Pancreas (tissue), 10 donors: ENCODE data around the gene LRIG1. TPM values are rescaled to one million over a fixed set of nuclear protein-coding genes. Genes with fewer than 3 reads are reported as not detected.

Experiments used
- ATAC-seq, 4 donors: fragments of 200-7000 bp; cut with Tn5 transposase; one replicate each; pipeline versions ENCODE4 v1.8.0 to v1.9.1; 2020; ENCODE audit warnings: mild to moderate bottlenecking in 4 of 4, moderate library complexity in 4 of 4
- DNase-seq, 6 donors: peaks; one replicate each; pipeline ENCODE4 v3.0.0-alpha.2; 2020
- FAIRE-seq: peaks from 2 replicates; lab custom pipeline; 2012; peaks lifted over from hg19 to GRCh38; lab: Jason Lieb, UNC
- H3K27ac ChIP-seq, 4 donors: fragments of 200-600 bp; sonication (generic); 1 replicate in 3 of 4; 2 replicates in 1 of 4; pipeline versions ENCODE4 v1.5.0 to v1.8.0; 2020
- H3K27me3 ChIP-seq, 4 donors: fragments of 200-600 bp; one replicate each; pipeline ENCODE4 v1.8.0; 2021
- H3K36me3 ChIP-seq, 3 donors: fragments of 200-600 bp; sonication (generic) in 1 of 3; one replicate each; pipeline versions ENCODE4 v1.5.0 to v1.8.0; 2020 to 2021
- H3K4me1 ChIP-seq, 3 donors: fragments of 200-600 bp; one replicate each; pipeline ENCODE4 v1.8.0; 2021
- H3K4me3 ChIP-seq, 4 donors: fragments of 200-600 bp; sonication (generic) in 2 of 4; one replicate each; pipeline versions ENCODE4 v1.5.0 to v1.8.0; 2020 to 2021
- H3K9me3 ChIP-seq, 4 donors: fragments of 200-600 bp; one replicate each; pipeline ENCODE4 v1.8.0; 2021
- whole genome bisulfite sequencing, 2 donors: extraction: QIAGEN DNeasy Blood & Tissue Kit; methylation state at CpG; one replicate each; pipeline ENCODE4 v1.1.7; 2013; 5-methylcytosine and 5-hydroxymethylcytosine counted together
- intact Hi-C, 3 donors: fragments of 100-400 bp; cut with DNase I; formaldehyde crosslinking; loops; one replicate each; pipeline versions ENCODE4 v1.11.1 to v1.14.2; 2022
- polyA plus RNA-seq, 2 donors: library from polyadenylated mRNA; stranded (reverse); fragments of 200-250 nt; gene quantifications; one replicate each; pipeline ENCODE4 v1.2.3, GENCODE V29; 2013
- total RNA-seq, 6 donors: library from RNA; stranded (reverse); fragmentation: NEBNext Ultra II Directional in 4 of 6; extraction: Animal tissue kit (Norgen Biotek cat#: 25700) in 4 of 6; gene quantifications; one replicate each; pipeline versions ENCODE4 v1.2.1 to v1.2.4, GENCODE V29; 2021 to 2023
- TF ChIP-seq, protein P1 (sequence below), 4 donors: fragments of 200-600 bp; sonication (generic) in 3 of 4; IDR thresholded peaks; one replicate each; pipeline versions ENCODE4 v1.5.0 to v1.8.0; 2021; ENCODE audit warnings: antibody characterized with exemption in 4 of 4
- donor health status: healthy with polysubstance abuse.
- donor health status: DM: no; HTN: no; CAD: no; lungs with moderate emphysema.
- donor health status: DM: no; HTN: no; CAD: no.
- donor health status: control.
- donor health status: control.
- donor health status: Bipolar disorder and iron deficiency.
- donor health status: DM: yes; HTN: yes; CAD: no.
- donor health status: DM: no; HTN: no; CAD: no.
- donor health status: DM: no; HTN: no; CAD: no.
- donor health status: DM: yes; HTN: yes; CAD: no.

LRIG1 gene
- total and polyA plus RNA-seq, 8 donors: 32.7 to 104 (median 68.0) TPM

DNA sequence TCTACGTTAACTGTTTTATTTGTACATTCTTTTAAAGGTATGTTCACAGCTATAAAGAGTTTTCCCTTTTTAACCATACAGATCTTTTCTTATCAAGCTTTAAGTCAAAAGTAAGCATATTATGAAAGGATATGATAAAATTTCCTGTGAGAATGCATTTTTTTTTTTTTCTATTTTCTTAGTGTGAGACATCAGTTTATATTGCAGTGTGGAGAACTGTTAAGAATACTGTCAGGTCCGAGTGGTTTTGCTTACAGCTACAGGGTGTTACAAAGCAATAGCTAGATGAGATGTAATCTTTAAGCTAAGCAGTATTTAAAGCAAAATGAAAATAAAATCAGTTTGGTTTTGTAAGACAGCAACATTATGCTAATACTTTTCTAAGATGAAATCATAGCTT, 146.8 kb downstream of the LRIG1 start:
- TF ChIP-seq, protein P1, sequence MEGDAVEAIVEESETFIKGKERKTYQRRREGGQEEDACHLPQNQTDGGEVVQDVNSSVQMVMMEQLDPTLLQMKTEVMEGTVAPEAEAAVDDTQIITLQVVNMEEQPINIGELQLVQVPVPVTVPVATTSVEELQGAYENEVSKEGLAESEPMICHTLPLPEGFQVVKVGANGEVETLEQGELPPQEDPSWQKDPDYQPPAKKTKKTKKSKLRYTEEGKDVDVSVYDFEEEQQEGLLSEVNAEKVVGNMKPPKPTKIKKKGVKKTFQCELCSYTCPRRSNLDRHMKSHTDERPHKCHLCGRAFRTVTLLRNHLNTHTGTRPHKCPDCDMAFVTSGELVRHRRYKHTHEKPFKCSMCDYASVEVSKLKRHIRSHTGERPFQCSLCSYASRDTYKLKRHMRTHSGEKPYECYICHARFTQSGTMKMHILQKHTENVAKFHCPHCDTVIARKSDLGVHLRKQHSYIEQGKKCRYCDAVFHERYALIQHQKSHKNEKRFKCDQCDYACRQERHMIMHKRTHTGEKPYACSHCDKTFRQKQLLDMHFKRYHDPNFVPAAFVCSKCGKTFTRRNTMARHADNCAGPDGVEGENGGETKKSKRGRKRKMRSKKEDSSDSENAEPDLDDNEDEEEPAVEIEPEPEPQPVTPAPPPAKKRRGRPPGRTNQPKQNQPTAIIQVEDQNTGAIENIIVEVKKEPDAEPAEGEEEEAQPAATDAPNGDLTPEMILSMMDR (IDR thresholded peaks at IDR 0.05): no peak
- intact Hi-C loops: no loop called here
- Histone ChIP-seq H3K27me3 (no peaks in the 10 kb centered on the region), H3K4me1 (peaks cover 0 to 7% (median 5%) of the 10 kb centered on the region in 3 donors), H3K9me3 (no peaks in the 10 kb centered on the region), H3K36me3 (no peaks in the 10 kb centered on the region), H3K4me3 (no peak overlapping the region), H3K27ac (no peak overlapping the region)
- WGBS, 2 donors: 59 to 63% methylated on average over 2 of the region's 2 CpGs
- FAIRE-seq (no peak), DNase-seq (no peak), ATAC-seq (no peak)

DNA sequence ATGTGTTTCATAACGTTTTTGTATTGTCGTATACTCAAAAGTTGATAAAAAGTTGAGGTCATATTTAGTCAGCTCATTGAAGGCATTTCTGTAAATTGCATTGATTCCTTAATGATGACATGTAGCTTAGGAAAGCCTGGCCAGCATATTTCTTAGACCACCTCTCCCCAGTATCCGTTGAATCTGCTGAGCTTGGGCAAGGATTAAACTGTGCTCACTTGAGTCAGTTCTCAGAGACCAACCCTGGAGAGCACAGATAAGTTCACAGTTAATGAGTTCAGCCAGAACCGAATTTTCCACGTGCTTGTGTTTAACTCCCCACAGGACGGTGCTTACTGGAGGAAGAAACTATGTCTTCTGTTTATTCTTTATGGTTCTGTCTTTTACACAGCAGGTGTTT, 147.3 kb downstream of the LRIG1 start:
- DNase-seq (no peak), FAIRE-seq (no peak), ATAC-seq (peak in 1 of 4 donors; percentile 21)
- Histone ChIP-seq H3K36me3 (no peaks in the 10 kb centered on the region), H3K27me3 (no peaks in the 10 kb centered on the region), H3K4me3 (no peak overlapping the region), H3K4me1 (peaks cover 0 to 7% (median 5%) of the 10 kb centered on the region in 3 donors), H3K9me3 (no peaks in the 10 kb centered on the region), H3K27ac (no peak overlapping the region)
- TF ChIP-seq, protein P1 (IDR thresholded peaks at IDR 0.05): no peak
- intact Hi-C loops: no loop called here
- 44 to 46% methylated on average over 6 of the region's 6 CpGs for WGBS, 2 donors

DNA sequence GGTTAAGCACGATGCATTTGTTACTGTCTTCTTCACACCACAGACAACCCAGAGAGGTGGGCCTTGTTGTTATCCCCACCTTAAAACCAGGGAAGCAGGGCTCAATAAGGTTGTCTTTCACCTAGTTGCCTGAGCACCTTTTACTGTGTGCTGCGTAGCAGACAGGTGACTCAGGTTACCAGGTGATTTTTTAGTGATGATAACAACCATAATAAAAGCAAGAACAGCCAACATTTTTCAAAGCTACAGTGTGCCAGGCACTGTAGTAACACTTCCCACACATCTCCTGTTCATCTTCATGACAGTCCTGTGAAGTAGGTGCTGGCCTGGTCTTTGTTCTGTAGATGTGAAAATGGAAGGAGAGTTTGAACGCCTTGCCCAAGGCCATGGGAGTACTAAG, 147.8 kb downstream of the LRIG1 start:
- ATAC-seq (no peak), DNase-seq (no peak), FAIRE-seq (no peak)
- H3K27me3 ChIP-seq: no peaks in the 10 kb centered on the region
- TF ChIP-seq, protein P1 (IDR thresholded peaks at IDR 0.05): no peak
- H3K4me3 ChIP-seq: no peak overlapping the region
- no peaks in the 10 kb centered on the region for H3K9me3 ChIP-seq
- intact Hi-C loops: no loop called here
- H3K36me3 ChIP-seq: no peaks in the 10 kb centered on the region
- H3K27ac ChIP-seq: no peak overlapping the region
- 92% methylated on average over 3 of the region's 3 CpGs for WGBS, 2 donors
- H3K4me1 ChIP-seq: peaks cover 0 to 7% (median 5%) of the 10 kb centered on the region in 3 donors

DNA sequence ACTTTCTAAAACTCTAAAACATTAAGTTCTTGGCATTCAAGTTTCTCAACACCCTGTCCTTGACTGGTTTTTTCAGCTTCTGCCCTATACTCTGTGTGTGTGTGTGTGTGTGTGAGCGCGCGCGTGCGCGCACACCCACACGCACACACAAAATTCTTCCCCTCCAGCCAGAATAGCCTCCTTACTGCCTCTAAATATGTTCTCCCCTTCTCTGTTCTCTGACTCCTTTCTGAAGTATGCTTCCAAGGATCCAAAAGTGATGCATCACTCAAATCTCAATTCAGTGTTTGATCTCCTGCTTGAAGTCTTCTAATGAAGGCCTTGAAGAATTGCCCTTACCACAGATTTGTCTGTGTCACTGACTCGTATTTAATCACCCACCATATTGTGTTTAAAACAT, 150.2 kb downstream of the LRIG1 start:
- Histone ChIP-seq H3K4me1 (peaks cover 0 to 7% (median 5%) of the 10 kb centered on the region in 3 donors), H3K27ac (no peak overlapping the region), H3K27me3 (no peaks in the 10 kb centered on the region), H3K36me3 (no peaks in the 10 kb centered on the region), H3K9me3 (no peaks in the 10 kb centered on the region), H3K4me3 (no peak overlapping the region)
- TF ChIP-seq, protein P1 (IDR thresholded peaks at IDR 0.05): no peak
- no peak for DNase-seq
- WGBS, 2 donors: 95% methylated on average over 8 of the region's 8 CpGs
- intact Hi-C loops: no loop called here
- no peak for FAIRE-seq
- no peak for ATAC-seq

DNA sequence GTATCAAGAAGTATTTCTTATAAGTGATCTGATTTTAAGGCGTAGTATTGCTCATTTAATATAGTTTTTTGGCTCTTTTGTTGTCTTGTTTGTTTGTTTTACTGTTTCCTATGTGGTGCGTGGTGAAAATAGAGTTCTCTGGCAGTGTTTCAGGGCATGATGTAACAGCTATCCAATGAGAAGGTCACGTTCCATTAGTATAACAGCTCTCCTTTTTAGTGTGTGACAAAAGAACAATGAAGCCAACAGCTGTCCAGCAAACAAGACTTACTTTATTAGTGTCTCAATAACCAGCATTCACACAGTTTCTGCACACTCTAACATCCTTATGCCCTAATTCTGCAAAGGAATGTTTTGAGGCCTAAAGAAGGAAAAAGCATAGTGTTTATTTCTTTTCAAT, 152.1 kb downstream of the LRIG1 start:
- no peak for FAIRE-seq
- H3K36me3 ChIP-seq: no peaks in the 10 kb centered on the region
- no peak overlapping the region for H3K27ac ChIP-seq
- 69 to 74% methylated on average over 3 of the region's 3 CpGs for WGBS, 2 donors
- no peaks in the 10 kb centered on the region for H3K9me3 ChIP-seq
- no peak overlapping the region for H3K4me3 ChIP-seq
- TF ChIP-seq, protein P1 (IDR thresholded peaks at IDR 0.05): no peak
- intact Hi-C loops: no loop called here
- DNase-seq: no peak
- ATAC-seq: no peak
- peaks cover 0 to 9% (median 5%) of the 10 kb centered on the region in 3 donors for H3K4me1 ChIP-seq
- no peaks in the 10 kb centered on the region for H3K27me3 ChIP-seq
